ENCODE measurements around the gene TXNDC17.

- TF ChIP-seq CTBP1 (IDR thresholded peaks at IDR 0.05; ENCODE audit: borderline replicate concordance) (no peak), SUZ12 (IDR thresholded peaks at IDR 0.05) (no peak), FOXM1 (IDR thresholded peaks at IDR 0.05; ENCODE audit: borderline replicate concordance) (no peak; the same call in 1 of the 2 replicates), NFRKB (IDR thresholded peaks at IDR 0.05) (no peak), HDGF (IDR thresholded peaks at IDR 0.05; ENCODE audit: borderline replicate concordance) (no peak), ELF4 (IDR thresholded peaks at IDR 0.05) (peak; percentile 83), L3MBTL2 (conservative IDR thresholded peaks at IDR 0.05) (peak; percentile 81), TARDBP (IDR thresholded peaks at IDR 0.05) (no peak), BHLHE40 (IDR thresholded peaks at IDR 0.05; ENCODE audit: borderline replicate concordance) (no peak), FOXK2 (IDR thresholded peaks at IDR 0.05) (no peak), SP1 (IDR thresholded peaks at IDR 0.05) (no peak), ARNT (IDR thresholded peaks at IDR 0.05) (no peak), FOXA1 (IDR thresholded peaks at IDR 0.05) (no peak)
These were observed at the start of gene TXNDC17, which contains the start of gene KIAA0753 for GRCh38 chr17:6640536-6641246.
